NCI-H187 (cell line): ENCODE data around the gene ARMC10.
"Not testable (repeated sequence)": the region's sequence is repeated elsewhere in the genome, so short reads cannot be mapped to it uniquely, and the experiment has no call there.

Experiments
- DNase-seq, 2 experiments: peaks; one replicate each; lab custom pipeline; 2025; lab: John Stamatoyannopoulos, UW

ARMC10 gene

DNA sequence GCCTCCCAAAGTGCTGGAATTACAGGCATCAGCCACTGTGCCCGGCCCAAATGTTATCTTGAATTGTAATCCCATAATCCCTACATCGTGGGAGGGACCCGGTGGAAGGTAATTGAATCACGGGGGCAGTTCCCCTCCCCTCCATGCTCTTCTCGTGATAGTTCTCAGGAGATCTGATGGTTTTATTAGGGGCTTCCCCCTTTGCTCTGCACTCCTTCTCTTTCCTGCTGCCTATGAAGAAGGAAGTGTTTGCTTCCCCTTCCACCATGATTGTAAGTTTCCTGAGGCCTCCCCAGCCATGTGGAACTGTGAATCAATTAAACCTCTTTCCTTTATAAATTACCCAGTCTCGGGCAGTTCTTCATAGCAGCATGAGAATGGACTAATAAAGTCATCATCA is 3.3 kb downstream of the ARMC10 start:
- DNase-seq, result not testable (repeated sequence)

DNA sequence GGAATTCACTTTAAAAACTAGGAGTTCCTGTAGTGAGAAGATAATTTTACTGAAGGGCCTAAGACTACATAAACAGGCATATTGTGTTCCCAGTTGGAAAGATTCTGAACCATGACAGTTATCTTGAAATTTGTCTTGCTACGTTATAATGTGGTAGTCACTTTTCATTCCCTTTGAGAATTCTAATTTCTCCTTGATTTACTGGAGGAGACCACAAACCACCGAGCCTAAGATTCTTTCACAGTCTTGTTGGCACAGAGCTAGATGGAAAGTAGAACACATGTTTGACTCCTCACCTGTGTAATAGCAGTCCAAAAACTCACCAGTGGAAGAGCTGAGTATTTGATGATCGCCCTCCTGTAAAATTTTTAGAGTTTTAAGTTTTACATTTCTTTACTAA is 4.9 kb downstream of the ARMC10 start:
- no peak for DNase-seq

DNA sequence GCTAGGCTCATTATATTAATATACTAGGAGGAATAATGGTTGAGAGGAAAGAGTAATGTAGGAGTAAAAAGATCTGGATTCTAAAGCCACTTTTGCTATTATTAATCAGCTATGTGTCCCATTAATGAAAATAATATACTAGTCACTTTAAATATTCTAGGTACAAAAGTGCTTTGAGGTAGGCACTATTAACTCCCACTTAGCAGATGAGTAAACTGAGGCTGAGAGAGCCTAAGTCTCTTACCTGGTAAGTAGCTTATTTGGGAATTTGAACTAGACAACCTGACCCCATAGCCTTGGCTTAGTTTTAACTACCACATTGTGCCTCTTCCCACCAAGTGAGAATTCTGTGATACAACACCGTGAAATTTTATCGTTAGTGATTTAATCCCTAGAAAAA is 6.0 kb downstream of the ARMC10 start:
- DNase-seq, result no peak

DNA sequence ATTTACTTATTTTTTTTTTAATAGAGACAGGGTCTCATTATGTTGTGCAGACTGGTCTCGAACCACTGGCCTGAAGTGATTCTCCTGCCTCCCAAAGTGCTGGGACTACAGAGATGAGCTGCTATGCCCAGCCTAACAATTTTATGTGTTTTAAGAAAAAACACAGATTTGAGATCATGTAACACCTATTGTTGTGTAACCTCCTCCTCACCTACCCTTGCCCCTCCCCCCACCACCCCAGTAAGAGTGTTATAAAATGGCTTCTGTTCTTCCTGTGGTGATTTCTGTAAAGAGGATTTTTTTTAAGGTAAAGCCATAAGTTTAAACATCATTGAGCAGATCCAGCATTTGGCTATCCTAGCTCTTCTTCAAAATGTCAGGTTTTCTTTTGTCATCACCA is 7.6 kb downstream of the ARMC10 start:
- no peak for DNase-seq

DNA sequence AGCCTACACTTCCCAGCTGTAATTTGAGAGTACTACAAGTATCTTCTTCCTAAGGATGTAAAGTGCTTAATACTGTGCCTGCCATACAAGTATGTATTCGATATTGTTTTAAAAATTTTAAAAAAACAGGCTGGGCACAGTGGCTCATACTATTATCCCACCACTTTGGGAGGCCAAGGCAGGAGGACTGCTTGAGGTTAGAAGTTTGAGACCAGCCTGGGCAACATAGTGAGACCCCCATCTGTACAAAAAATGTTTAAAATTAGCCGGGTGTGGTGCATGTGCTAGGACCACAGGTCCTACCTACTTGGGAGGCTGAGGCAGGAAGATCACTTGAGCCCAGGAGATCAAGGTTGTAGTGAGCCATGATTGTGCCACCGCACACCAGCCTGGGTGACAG is 8.3 kb downstream of the ARMC10 start:
- no peak for DNase-seq

DNA sequence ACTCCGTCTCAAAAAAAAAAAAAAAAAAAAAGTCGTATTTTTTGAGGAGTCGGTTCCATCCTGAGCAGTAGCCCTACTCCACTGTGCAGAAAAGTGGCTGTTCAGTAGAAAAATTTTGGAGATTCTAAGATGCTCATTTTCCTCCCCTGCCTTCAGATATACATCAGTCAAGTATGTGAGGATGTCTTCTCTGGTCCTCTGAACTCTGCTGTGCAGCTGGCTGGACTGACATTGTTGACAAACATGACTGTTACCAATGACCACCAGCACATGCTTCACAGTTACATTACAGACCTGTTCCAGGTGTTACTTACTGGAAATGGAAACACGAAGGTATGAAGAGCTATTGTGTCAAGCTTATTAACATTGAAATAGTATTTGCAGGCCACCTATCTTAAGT is 17.4 kb downstream of the ARMC10 start:
- not testable (repeated sequence) for DNase-seq

DNA sequence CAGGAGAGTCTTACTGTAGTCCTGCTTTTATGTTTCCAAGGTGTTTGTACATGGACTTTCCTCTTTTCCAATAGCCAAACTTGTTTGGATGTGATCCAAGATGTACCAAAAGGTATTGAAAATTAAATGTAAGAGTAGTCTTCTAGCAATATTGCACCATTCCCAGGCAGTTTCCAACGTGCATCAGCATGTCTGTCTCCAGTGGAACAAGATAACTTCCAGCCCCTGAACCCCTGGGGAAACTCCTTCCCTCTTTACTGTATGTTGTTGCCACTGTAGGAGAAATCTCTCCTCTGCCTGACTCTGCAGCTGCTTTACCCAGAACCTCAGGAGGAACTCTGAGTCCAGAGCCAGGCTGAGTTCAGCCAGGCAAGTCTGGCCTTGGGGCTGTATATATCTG is 18.5 kb downstream of the ARMC10 start:
- no peak for DNase-seq

DNA sequence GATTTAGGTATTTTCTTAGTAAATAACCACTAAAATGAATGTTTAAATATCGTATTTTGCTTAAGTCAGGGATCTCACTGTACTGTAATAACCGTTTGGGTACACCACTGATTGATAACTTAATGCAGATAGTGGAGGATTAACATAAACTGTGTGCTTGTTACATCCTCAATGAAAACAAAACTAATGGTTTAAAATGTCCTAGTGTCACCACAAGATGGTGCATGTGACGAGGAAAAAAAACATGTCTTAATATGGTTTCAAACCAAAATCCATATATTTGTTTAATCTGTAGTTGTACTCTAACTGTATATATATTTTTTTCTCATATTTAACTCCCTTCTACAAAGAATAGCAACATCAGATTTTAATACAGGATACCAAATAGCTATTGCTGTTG is 19.2 kb downstream of the ARMC10 start:
- DNase-seq, result no peak

DNA sequence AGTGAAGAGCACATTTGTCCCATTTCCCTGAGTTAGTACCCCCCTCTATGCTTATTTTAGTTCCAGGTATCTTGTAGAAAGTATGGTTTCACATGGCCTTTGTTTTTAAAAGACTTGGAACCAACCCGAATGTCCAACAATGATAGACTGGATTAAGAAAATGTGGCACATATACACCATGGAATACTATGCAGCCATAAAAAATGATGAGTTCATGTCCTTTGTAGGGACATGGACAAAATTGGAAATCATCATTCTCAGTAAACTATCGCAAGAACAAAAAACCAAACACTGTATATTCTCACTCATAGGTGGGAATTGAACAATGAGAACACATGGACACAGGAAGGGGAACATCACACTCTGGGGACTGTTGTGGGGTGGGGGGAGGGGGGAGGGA is 20.6 kb downstream of the ARMC10 start:
- DNase-seq, result not testable (repeated sequence)

DNA sequence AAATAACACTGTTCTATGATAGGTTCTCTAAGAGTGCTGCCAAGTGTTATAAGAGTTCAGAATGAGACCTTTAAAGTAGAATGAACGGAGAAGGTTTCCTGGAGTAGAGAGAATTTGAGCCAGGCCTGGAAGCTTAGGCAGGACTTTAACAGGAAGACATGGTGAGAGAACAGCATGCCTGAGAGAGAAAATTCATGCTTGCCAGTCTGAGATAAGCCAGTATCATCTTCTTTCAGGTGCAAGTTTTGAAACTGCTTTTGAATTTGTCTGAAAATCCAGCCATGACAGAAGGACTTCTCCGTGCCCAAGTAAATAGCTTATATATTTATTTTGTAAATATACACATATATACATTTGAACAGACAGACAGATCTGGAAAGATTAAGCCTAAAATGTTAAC is 22.1 kb downstream of the ARMC10 start:
- DNase-seq, result no peak

DNA sequence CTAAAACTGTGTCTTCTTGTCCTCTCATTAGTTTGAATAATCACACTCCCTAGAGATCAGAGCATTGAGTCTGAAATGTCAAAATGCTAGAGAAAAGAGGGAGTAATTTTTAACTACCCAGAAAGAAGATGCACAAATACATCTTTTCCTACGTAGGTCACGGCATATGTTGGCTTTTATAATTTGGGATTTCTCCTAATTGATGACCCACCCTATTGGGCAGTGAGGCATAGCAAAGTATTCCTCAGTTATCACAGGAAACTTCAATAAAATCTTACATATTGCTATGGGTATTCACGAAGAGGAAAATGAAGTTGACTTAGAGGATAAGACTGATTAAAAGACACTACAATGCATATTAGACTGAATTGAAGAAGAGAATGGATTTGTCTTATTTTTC is 25.4 kb downstream of the ARMC10 start:
- DNase-seq, result no peak

DNA sequence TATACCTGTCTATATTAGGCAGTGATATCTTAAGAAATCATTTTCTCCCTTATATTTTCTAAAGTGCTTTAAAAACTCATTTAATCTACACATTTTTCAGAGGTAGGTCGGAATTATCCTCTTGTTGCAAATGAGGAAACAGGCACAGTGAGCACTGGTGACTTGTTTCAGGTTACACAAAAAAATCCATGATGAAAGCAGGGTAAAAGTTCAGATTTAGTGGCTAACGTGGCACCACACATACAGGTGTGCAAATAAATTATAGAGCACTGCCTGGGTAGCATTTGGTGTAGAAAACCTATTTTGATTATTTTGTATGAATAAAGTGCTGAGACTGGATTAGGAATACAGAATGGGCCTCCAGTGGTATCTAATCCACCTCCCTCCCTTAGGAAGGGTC is 26.6 kb downstream of the ARMC10 start:
- no peak for DNase-seq

DNA sequence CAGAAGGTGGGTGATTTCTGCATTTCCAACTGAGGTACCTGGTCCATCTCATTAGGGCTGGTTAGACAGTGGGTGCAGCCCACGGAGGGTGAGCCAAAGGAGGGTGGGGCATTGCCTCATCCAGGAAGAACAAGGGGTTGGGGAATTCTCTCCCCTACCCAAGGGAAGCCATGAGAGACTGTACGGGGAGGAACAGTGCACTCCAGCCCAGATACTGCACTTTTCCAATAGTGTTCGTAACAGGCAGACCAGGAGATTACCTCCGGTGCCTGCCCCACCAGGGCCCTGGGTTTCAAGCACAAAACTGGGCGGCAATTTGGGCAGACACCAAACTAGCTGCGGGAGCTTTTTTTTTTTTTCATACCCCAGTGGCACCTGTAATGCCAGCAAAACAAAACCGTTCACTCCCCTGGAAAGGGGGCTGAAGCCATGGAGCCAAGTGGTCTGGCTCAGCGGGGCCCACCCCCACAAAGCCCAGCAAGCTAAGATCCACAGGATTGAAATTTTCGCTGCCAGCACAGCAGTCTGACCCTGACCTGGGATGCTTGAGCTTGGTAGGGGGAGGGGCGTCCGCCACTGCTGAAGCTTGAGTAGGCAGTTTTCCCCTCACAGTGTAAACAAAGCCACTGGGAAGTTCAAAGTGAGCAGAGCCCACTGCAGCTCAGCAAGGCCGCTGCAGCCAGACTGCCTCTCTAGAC is 31.2 kb downstream of the ARMC10 start:
- DNase-seq, result no peak

DNA sequence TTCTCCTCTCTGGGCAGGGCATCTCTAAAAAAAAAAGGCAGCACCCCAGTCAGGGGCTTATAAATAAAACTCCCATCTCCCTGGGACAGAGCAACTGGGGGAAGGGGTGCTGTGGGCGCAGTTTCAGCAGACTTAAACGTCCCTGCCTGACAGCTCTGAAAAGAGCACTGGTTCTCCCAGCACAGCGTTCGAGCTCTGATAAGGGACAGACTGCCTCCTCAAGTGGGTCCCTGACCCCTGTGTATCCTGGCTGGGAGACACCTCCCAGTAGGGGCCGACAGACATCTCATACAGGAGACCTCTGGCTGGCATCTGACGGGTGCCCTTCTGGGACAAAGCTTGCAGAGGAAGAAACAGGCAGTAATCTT is 31.7 kb downstream of the ARMC10 start:
- not testable (repeated sequence) for DNase-seq

DNA sequence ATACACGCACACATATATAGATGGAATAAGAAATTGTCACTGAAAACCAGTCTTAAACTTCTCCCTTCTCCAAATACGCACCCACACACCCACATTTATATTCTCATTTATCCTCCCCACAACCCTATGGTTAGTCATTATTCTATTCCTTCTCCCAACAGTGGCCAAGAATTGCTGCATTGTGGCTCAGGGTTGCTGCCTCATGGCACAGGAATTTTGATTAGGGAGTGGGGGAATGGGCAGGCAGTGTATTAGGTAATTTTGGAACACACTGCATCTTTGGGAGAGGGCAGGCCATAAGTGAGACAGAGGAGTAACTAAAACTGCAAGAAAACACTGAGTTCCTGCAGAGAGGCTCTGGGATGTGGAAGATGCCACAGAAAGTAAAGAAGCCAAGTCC is 38.2 kb downstream of the ARMC10 start:
- no peak for DNase-seq

DNA sequence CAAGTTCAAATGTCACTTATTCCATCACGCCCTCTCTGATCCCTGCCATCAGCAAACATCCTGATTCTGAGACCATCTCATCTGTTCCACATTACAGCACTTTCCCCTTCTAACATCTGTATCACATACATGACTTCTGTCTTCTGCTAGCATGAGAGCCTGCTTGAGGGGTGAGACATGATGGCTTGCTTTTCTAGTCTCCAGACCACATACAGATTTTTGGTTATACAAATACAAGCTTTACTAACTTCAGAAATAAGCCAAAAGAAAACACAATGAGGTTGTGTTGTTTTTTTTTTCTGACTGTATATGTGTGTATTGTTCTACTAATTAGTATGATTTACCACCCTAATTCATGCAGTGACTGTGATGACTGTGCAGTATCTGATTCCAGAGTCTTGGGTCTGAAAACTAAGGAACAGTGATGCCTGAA is 39.7 kb downstream of the ARMC10 start:
- DNase-seq, result no peak

DNA sequence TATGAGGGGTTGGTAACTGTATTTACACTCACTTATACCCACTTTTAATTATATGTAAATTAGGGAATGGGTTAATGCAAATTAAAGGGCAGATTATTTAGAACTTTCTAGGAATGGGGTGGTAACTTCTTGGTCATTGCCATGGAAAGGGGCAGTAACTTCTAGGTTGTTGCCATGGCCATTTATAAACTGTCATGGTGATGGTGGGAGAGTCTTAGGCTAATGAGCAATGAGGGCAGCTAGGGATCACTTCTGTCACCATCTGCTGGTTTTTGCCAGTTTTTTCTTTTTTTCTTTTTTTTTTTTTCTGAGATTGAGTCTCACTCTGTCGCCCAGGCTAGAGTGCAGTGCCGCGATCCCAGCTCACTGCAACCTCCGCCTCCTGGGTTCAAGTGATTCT is 40.8 kb downstream of the ARMC10 start:
- DNase-seq, result no peak

DNA sequence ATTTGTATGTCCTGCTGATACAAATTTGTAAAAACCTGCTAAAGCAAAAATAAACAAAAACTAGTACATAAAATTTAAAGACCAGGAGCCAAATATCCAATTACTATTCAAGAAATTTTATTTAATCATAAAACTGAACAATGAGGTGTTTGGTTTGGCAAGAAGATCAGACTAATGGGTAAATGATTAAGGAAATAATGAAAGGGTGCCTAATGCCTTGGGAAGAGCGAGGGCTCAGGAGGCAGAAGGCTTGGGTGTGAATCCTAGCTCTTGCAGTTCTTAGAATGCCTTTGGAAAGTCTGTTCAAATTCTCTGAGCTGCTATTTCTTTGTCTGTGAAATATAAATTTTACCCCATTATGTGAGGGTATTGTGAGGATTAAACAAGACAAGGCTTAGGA is 41.6 kb downstream of the ARMC10 start:
- no peak for DNase-seq

DNA sequence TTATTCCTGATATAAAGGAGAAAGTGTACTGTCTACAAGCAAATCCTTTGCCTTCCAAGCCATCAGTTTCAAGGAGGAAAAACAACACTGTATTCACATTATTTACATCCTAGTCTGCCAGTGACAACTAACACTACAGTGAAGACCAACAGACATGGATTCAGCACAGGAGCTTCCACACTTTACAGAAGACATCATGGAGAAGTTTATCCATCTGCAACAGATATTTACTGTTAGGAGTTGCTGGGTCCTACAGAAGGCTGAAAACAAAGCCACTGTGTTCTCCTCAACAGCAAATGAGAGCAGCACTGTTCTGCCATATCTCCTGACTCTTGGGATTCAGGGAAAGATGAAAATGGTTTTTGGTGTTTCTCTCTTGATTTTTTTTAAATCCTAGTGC is 42.1 kb downstream of the ARMC10 start:
- no peak for DNase-seq

DNA sequence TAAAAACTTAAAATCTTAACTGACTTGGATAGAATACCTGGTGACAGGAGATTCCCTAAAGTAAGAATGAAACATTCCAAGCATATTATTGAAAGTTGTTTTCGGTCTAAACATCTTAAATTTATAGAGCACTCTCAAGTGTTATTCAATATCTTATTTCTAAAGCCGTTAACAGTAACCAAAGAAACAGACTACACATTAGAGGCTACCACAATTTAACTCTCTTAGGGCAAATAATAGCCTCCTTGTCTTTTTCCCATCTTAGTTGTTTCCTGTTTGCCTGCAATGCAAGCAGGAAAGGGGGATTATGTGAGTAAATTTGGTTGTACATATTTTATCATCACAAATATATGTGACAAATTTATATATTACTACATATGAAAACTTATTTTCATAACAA is 42.5 kb downstream of the ARMC10 start:
- DNase-seq, result no peak

DNA sequence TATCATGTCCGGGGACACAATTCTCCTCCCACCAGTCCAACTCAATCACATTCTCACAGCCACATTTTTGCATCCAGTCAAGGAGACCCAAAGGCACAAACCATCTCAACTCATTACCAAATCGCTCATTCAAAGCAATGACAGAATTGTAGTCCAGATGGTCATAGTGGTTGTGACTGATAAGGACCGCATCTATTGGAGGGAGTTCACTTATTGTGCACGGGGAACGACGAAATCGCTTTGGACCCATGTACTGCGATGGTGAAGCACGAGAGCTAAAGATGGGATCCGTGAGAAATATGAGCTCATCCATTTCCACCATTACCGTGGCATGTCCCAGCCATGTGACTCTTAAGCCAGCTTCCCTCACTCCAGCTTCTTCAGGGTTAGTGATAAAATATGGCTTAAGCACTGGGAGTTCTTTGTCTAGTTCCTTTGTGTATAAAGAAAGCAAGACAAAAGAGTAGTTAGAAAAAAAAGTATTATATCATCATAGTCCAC is 44.9 kb downstream of the ARMC10 start:
- no peak for DNase-seq

DNA sequence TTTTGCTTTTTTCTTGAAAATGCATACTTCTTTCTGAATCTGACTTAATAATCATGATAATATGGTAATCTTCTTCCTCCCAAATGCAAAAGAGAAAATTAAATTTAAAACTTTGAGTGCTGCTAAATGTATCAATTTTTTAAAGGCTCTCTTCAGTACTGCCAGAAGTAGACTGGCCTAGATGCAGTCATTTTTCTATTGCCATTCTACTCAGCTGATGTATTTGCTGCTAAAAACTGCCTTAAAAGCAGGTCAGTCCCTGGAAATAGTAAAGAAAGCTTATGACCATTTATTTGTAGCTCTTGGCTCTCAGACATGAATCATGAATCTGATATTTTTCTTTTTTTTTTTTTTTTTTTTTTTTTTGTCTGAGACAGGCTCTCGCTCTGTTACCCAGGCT is 45.4 kb downstream of the ARMC10 start:
- DNase-seq, result no peak

DNA sequence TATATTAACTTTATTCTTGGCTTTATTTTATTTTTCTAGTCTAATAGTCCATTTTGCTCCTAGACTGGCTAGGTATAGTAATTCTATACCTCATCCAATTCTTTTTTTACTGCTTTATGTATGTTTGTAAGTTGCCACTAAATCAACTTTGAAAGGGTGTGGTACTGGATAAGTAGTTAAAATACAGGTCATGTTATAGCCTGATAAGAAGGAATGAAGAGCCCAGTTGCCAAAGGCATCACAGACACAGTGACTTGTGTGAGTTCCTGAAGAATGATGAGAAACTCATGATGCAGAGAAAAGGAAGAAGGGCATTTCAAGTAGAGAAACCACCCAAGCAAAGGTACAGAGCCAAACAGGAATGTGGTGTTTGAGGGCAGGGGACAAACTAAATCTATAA is 46.7 kb downstream of the ARMC10 start:
- no peak for DNase-seq

DNA sequence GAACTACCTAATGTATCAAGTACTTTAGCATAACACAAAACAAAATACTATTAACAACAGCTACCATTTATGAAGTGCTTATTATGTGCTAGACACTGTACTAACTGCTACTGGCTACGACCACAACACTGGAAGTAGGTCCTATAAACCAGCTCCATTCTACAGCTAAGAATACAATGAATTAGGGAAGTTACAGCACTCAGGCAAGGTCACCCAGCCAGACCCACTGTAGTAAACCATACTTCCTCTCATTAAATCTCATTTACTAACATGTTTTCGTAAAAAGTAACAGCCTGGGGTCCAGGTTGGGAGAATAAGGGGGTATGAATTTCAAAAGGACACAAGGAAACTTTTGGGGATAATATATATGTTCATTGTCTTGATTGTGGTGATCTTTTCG is 48.6 kb downstream of the ARMC10 start:
- DNase-seq, result no peak
